ENCODE data around the gene LRRC4. TPM values are rescaled to one million over a fixed set of nuclear protein-coding genes. Genes with fewer than 3 reads are reported as not detected.

The LRRC4 gene
- total RNA-seq, 2 experiments from 2014 or later: 1.1 to 1.6 TPM

DNA sequence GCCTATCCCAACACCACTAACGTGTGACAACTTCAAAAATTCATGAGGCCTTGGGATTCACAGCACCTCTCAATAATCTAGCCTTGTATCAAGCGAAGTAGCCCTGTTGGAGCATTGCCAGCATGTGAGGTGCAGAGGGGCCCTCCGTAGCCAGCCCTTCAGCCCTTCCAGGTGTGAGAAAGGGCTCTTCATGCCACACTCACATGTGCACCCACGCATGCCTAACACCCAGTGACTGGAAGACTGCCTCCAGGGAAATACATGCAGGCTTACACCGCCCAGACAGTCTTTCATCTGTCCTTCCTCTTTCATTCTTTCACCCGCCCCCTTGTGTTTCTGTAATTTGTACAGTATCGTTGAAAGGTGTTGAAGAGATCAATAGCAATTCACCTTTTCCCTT lies 26.1 kb downstream of the LRRC4 start:
- no peak overlapping the region for H3K4me3 Mint-ChIP-seq
- TF ChIP-seq, protein P1, sequence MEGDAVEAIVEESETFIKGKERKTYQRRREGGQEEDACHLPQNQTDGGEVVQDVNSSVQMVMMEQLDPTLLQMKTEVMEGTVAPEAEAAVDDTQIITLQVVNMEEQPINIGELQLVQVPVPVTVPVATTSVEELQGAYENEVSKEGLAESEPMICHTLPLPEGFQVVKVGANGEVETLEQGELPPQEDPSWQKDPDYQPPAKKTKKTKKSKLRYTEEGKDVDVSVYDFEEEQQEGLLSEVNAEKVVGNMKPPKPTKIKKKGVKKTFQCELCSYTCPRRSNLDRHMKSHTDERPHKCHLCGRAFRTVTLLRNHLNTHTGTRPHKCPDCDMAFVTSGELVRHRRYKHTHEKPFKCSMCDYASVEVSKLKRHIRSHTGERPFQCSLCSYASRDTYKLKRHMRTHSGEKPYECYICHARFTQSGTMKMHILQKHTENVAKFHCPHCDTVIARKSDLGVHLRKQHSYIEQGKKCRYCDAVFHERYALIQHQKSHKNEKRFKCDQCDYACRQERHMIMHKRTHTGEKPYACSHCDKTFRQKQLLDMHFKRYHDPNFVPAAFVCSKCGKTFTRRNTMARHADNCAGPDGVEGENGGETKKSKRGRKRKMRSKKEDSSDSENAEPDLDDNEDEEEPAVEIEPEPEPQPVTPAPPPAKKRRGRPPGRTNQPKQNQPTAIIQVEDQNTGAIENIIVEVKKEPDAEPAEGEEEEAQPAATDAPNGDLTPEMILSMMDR (IDR thresholded peaks at IDR 0.05): no peak
- no peak overlapping the region for H3K27ac Mint-ChIP-seq
- Histone ChIP-seq H3K9me3 (ENCODE audit: control insufficient read depth in 1 of 2, insufficient read depth in 1 of 2, low read length in 2 of 2) (no peaks in the 10 kb centered on the region), H3K4me3 (ENCODE audit: low read length) (no peak overlapping the region), H3K4me1 (ENCODE audit: insufficient read depth, low read length) (peaks cover 5% of the 10 kb centered on the region), H3K27ac (ENCODE audit: low read depth in 1 of 2, low read length in 2 of 2) (no peak overlapping the region), H3K27me3 (ENCODE audit: control insufficient read depth in 1 of 2, insufficient read depth in 2 of 2, low read length in 2 of 2) (no peaks in the 10 kb centered on the region), H3K36me3 (ENCODE audit: insufficient read depth, low read length) (peaks cover 6% of the 10 kb centered on the region)
- H3K4me1 Mint-ChIP-seq (ENCODE audit: low read depth): peaks cover 29% of the 10 kb centered on the region
- H3K9me3 Mint-ChIP-seq: no peaks in the 10 kb centered on the region
- peaks cover 14% of the 10 kb centered on the region for H3K36me3 Mint-ChIP-seq (ENCODE audit: low read depth)
- intact Hi-C loops (cut with DNase I, micrococcal nuclease): no loop called here
- ATAC-seq (ENCODE audit: poor library complexity) (no peak), DNase-seq (no peak)
- no peaks in the 10 kb centered on the region for H3K27me3 Mint-ChIP-seq
- ChIA-PET CTCF (no interaction called here), POLR2A (interaction anchor here (0.6 kb wide), 1 partner anchor 77 kb away, joined by 4 read pairs; no protein-coding TSS in a partner anchor)

DNA sequence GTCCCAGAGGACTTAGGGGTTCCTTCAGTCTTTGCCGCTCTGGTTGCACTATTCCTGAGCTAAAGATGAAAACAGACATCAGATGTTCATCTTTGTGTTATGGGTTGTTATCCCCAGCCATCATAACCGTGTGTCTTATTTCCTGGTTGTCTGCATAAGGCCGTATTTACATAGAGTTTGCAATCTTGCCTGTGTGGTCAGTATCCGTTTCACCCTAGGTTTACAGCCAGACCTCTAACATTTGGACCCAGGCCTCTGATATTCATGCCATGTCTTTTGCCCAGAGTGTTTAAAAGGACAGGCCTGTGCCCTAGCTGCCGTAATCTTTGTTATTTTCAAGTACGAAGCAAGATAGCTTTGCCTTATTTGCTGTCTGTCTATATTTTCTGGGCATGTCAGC lies 26.6 kb downstream of the LRRC4 start:
- peaks cover 10% of the 10 kb centered on the region for H3K36me3 Mint-ChIP-seq (ENCODE audit: low read depth)
- CTCF ChIA-PET: no interaction called here
- H3K27me3 Mint-ChIP-seq: no peaks in the 10 kb centered on the region
- Histone ChIP-seq H3K4me3 (ENCODE audit: low read length) (no peak overlapping the region), H3K9me3 (ENCODE audit: control insufficient read depth in 1 of 2, insufficient read depth in 1 of 2, low read length in 2 of 2) (no peaks in the 10 kb centered on the region), H3K36me3 (ENCODE audit: insufficient read depth, low read length) (peaks cover 3% of the 10 kb centered on the region), H3K4me1 (ENCODE audit: insufficient read depth, low read length) (peaks cover 5% of the 10 kb centered on the region), H3K27me3 (ENCODE audit: control insufficient read depth in 1 of 2, insufficient read depth in 2 of 2, low read length in 2 of 2) (no peaks in the 10 kb centered on the region), H3K27ac (ENCODE audit: low read depth in 1 of 2, low read length in 2 of 2) (no peak overlapping the region)
- ATAC-seq (ENCODE audit: poor library complexity) (no peak), DNase-seq (no peak)
- intact Hi-C loops (cut with DNase I, micrococcal nuclease): no loop called here
- TF ChIP-seq, protein P1 (IDR thresholded peaks at IDR 0.05): no peak
- POLR2A ChIA-PET: no interaction called here
- H3K4me3 Mint-ChIP-seq: no peak overlapping the region
- H3K9me3 Mint-ChIP-seq: no peaks in the 10 kb centered on the region
- peaks cover 29% of the 10 kb centered on the region for H3K4me1 Mint-ChIP-seq (ENCODE audit: low read depth)
- no peak overlapping the region for H3K27ac Mint-ChIP-seq

- H3K36me3 Mint-ChIP-seq (ENCODE audit: low read depth): peaks cover 7% of the 10 kb centered on the region
- H3K9me3 Mint-ChIP-seq: no peaks in the 10 kb centered on the region
- peaks cover 29% of the 10 kb centered on the region for H3K4me1 Mint-ChIP-seq (ENCODE audit: low read depth)
- Histone ChIP-seq H3K36me3 (ENCODE audit: insufficient read depth, low read length) (no peaks in the 10 kb centered on the region), H3K4me1 (ENCODE audit: insufficient read depth, low read length) (peaks cover 5% of the 10 kb centered on the region), H3K27me3 (ENCODE audit: control insufficient read depth in 1 of 2, insufficient read depth in 2 of 2, low read length in 2 of 2) (no peaks in the 10 kb centered on the region), H3K4me3 (ENCODE audit: low read length) (no peak overlapping the region), H3K27ac (ENCODE audit: low read depth in 1 of 2, low read length in 2 of 2) (no peak overlapping the region), H3K9me3 (ENCODE audit: control insufficient read depth in 1 of 2, insufficient read depth in 1 of 2, low read length in 2 of 2) (no peaks in the 10 kb centered on the region)
- TF ChIP-seq, protein P1 (IDR thresholded peaks at IDR 0.05): no peak
- POLR2A ChIA-PET: no interaction called here
- DNase-seq (peak in 1 of 14 experiments; percentile 15), ATAC-seq (ENCODE audit: poor library complexity) (no peak)
- H3K27me3 Mint-ChIP-seq: no peaks in the 10 kb centered on the region
- intact Hi-C loops (cut with DNase I, micrococcal nuclease): no loop called here
- CTCF ChIA-PET: no interaction called here
- no peak overlapping the region for H3K4me3 Mint-ChIP-seq
- H3K27ac Mint-ChIP-seq: no peak overlapping the region
Observed at GRCh38 chr7:128003787-128004186, 27.4 kb downstream of the LRRC4 start.

Data from CD4-positive, alpha-beta T cell (primary cell).